ENCODE results near the gene CD226.

DNA sequence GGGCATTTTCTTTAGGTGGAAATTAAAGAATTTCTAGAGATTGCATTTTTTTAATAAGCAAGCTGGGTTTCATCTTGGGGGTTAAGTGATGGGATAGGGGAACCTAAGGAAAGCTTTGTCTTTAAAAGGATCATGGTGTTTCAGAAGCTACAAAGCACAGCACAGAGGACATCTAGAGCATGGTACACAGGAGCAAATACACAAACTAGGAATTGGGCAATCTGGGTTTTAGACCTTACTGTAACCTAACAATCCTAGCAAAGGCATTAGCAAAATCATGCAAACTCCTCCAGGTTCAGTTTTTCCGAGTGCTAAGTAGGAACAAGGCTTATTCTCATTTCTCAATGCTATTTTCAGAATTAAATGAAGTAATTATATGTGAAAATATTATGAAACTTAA lies 134.1 kb downstream of the CD226 start:
- TF ChIP-seq, protein P1, sequence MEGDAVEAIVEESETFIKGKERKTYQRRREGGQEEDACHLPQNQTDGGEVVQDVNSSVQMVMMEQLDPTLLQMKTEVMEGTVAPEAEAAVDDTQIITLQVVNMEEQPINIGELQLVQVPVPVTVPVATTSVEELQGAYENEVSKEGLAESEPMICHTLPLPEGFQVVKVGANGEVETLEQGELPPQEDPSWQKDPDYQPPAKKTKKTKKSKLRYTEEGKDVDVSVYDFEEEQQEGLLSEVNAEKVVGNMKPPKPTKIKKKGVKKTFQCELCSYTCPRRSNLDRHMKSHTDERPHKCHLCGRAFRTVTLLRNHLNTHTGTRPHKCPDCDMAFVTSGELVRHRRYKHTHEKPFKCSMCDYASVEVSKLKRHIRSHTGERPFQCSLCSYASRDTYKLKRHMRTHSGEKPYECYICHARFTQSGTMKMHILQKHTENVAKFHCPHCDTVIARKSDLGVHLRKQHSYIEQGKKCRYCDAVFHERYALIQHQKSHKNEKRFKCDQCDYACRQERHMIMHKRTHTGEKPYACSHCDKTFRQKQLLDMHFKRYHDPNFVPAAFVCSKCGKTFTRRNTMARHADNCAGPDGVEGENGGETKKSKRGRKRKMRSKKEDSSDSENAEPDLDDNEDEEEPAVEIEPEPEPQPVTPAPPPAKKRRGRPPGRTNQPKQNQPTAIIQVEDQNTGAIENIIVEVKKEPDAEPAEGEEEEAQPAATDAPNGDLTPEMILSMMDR (IDR thresholded peaks at IDR 0.05 in 4 of 5, conservative IDR thresholded peaks at IDR 0.05 in 1 of 5), result no peak
- TF ChIP-seq POLR2A (IDR thresholded peaks at IDR 0.05), result no peak

Measured in gastrocnemius medialis (tissue), 4 donors.